GM23248 (cell line): ENCODE measurements around the gene CCNB1. TPM values are rescaled to one million over a fixed set of nuclear protein-coding genes. Genes with fewer than 3 reads are reported as not detected.
A peak's percentile ranks its signal among the peaks of the same experiment; 100 is the strongest.

Source experiments
- DNase-seq: peaks from one replicate; pipeline ENCODE4 v3.0.0-alpha.2; 2015
- H2AFZ ChIP-seq: fragments of 200-600 bp; sonication (generic); 2 replicates; pipeline ENCODE4 v1.6.1; 2016; ENCODE audit warnings: antibody characterized with exemption
- H3F3A ChIP-seq: fragments of 200-600 bp; sonication (generic); 2 replicates; pipeline ENCODE4 v1.6.1; 2016; ENCODE audit warnings: mild to moderate bottlenecking, antibody characterized with exemption, mixed run types; ENCODE audit not compliant: insufficient read depth
- H3K27ac ChIP-seq: fragments of 200-600 bp; sonication (generic); 2 replicates; pipeline ENCODE4 v1.5.1; 2016; ENCODE audit warnings: mild to moderate bottlenecking
- H3K27me3 ChIP-seq: fragments of 200-600 bp; sonication (generic); replicated peaks from 2 replicates; pipeline ENCODE4 v1.6.1; 2016; ENCODE audit warnings: mild to moderate bottlenecking; ENCODE audit not compliant: insufficient read depth
- H3K36me3 ChIP-seq: fragments of 200-600 bp; sonication (generic); 2 replicates; pipeline ENCODE4 v1.6.1; 2016; ENCODE audit warnings: low read depth, mild to moderate bottlenecking
- H3K4me1 ChIP-seq: fragments of 200-600 bp; sonication (generic); 2 replicates; pipeline ENCODE4 v1.6.1; 2016; ENCODE audit warnings: mild to moderate bottlenecking; ENCODE audit not compliant: insufficient read depth
- H3K4me2 ChIP-seq: fragments of 200-600 bp; sonication (generic); one replicate; pipeline ENCODE4 v1.6.1; 2016; ENCODE audit warnings: mild to moderate bottlenecking; ENCODE audit not compliant: unreplicated experiment
- H3K4me3 ChIP-seq: fragments of 200-600 bp; sonication (generic); 2 replicates; pipeline ENCODE4 v1.5.1; 2016; ENCODE audit warnings: mild to moderate bottlenecking
- H3K79me2 ChIP-seq: fragments of 200-600 bp; sonication (generic); 2 replicates; pipeline ENCODE4 v1.6.1; 2016; ENCODE audit warnings: mild to moderate bottlenecking; ENCODE audit not compliant: insufficient read depth
- H3K9ac ChIP-seq: fragments of 200-600 bp; sonication (generic); 2 replicates; pipeline ENCODE4 v1.6.1; 2016; ENCODE audit warnings: mild to moderate bottlenecking
- H3K9me2 ChIP-seq: fragments of 200-600 bp; sonication (generic); 2 replicates; pipeline ENCODE4 v1.6.1; 2016; ENCODE audit warnings: mixed run types, mild to moderate bottlenecking, moderate library complexity; ENCODE audit not compliant: insufficient read depth
- H3K9me3 ChIP-seq: fragments of 200-600 bp; sonication (generic); one replicate; pipeline ENCODE4 v1.6.1; 2017; ENCODE audit warnings: low read depth
- H4K20me1 ChIP-seq: fragments of 200-600 bp; sonication (generic); 2 replicates; pipeline ENCODE4 v1.6.0; 2016; ENCODE audit not compliant: insufficient read depth
- EZH2 ChIP-seq: fragments of 200-600 bp; sonication (generic); IDR thresholded peaks from 2 replicates; pipeline ENCODE4 v1.6.1; 2018; ENCODE audit warnings: antibody characterized with exemption, mild to moderate bottlenecking; ENCODE audit not compliant: insufficient read depth, poor library complexity, severe bottlenecking
- EZH2phosphoT487 ChIP-seq: fragments of 200-600 bp; sonication (generic); IDR thresholded peaks from 2 replicates; pipeline ENCODE4 v1.6.1; 2018; ENCODE audit warnings: antibody characterized with exemption, moderate library complexity, mild to moderate bottlenecking, low read depth; ENCODE audit not compliant: insufficient read depth
- WGBS, 2 experiments: methylation state at CpG; one replicate each; pipeline ENCODE4 v1.1.6; 2015 to 2017; ENCODE audit warnings: low lambda C conversion rate in 2 of 2, low coverage in 1 of 2; ENCODE audit errors: missing lambda C conversion rate in 2 of 2; 5-methylcytosine and 5-hydroxymethylcytosine counted together
- in situ Hi-C: fragments of 300-500 bp; cut with MboI; formaldehyde crosslinking; loops from 2 replicates; pipeline ENCODE4 v1.15.0; 2020
- polyA plus RNA-seq: library from polyadenylated mRNA; unstranded; fragments of >200 nt; fragmentation: Nextera tagmentation; extraction: Ambion mirVana; gene quantifications from 2 replicates; pipeline ENCODE4 v1.2.1, GENCODE V29; 2016
- total RNA-seq: library from RNA; depleted of rRNA; stranded (reverse); fragments of >200 nt; shearing (Covaris generic); gene quantifications from 2 replicates; pipeline ENCODE4 v1.2.3, GENCODE V29; 2014

Gene CCNB1
- total and polyA plus RNA-seq, 2 experiments from 2014 or later: 66.7 to 94.6 TPM

DNA sequence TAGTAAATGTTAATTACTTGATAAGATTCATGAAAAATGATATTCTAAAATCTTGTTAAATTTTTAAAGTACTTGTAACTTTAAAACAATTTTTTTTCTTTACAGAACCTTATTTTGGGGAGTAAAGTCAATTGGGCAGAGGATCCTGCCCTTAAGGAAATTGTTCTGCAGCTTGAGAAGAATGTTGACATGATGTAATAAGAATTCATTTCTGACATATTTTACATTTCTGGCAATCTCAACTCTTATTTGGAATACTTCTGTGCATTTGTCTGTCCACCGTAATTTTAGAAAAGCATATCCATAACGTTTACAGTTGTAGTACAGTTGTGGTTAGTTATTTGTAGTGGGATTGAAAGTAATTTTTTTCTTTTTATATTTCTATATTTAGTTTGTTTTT lies 42.7 kb downstream of the CCNB1 start:
- peak overlapping the region; percentile 57; the same call in 1 of the 2 replicates for H2AFZ ChIP-seq
- peak; percentile 17 for DNase-seq

DNA sequence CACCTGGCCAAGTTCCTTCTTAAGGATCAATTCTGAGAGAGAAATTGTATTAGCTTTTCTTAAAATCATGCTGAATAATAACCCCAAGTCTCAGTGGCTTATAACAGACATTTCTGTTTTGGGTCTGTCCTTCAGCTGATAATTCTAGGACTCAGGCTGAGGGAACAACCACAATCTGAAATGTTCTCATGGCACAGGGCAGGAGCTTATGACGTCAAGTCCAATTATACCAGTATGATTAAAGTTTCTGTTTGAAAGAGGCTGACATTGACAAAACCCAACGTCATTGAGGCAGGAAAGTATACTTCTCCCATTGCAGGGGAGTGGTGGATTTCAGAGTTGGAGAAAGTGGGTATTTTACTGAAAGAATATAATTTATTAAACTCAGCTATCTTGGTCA lies 44.2 kb downstream of the CCNB1 start:
- H3K4me1 ChIP-seq: peaks cover 21% of the 10 kb centered on the region
- H3K27ac ChIP-seq: no peak overlapping the region
- no peaks in the 10 kb centered on the region for H3K36me3 ChIP-seq
- WGBS, 2 experiments: 96 to 99% methylated on average over 2 of the region's 2 CpGs
- no peak overlapping the region for H2AFZ ChIP-seq
- H3K9me3 ChIP-seq: no peaks in the 10 kb centered on the region
- no peaks in the 10 kb centered on the region for H4K20me1 ChIP-seq
- no peak overlapping the region for H3K9ac ChIP-seq
- DNase-seq: no peak
- no peaks in the 10 kb centered on the region for H3K9me2 ChIP-seq
- no peak overlapping the region for H3K4me3 ChIP-seq
- no peaks in the 10 kb centered on the region for H3K27me3 ChIP-seq
- in situ Hi-C loops: no loop called here
- TF ChIP-seq EZH2 (no peak), EZH2phosphoT487 (no peak)
- H3K4me2 ChIP-seq: no peak overlapping the region
- H3F3A ChIP-seq: 0 out of 2 replicates have a peak, but pooled peaks cover 7% of the 10 kb centered on the region
- no peaks in the 10 kb centered on the region for H3K79me2 ChIP-seq

More for the DNA sequence above, 42.7 kb downstream of the CCNB1 start:
- no peak for TF ChIP-seq EZH2phosphoT487
- no peak for TF ChIP-seq EZH2
- no peak overlapping the region for H3K4me2 ChIP-seq
- no peaks in the 10 kb centered on the region for H3K9me2 ChIP-seq
- in situ Hi-C loops: no loop called here
- H3K9me3 ChIP-seq: no peaks in the 10 kb centered on the region
- no peaks in the 10 kb centered on the region for H3K36me3 ChIP-seq
- WGBS, 2 experiments: 43 to 46% methylated on average over 2 of the region's 2 CpGs
- no peaks in the 10 kb centered on the region for H4K20me1 ChIP-seq
- peaks cover 21% of the 10 kb centered on the region for H3K4me1 ChIP-seq
- H3K9ac ChIP-seq: no peak overlapping the region
- H3K79me2 ChIP-seq: no peaks in the 10 kb centered on the region
- no peaks in the 10 kb centered on the region for H3K27me3 ChIP-seq
- H3K4me3 ChIP-seq: no peak overlapping the region
- H3F3A ChIP-seq: 0 out of 2 replicates have a peak, but pooled peaks cover 7% of the 10 kb centered on the region
- H3K27ac ChIP-seq: no peak overlapping the region

GRCh38 chr5:69212022-69212421 lies 45.1 kb downstream of the CCNB1 start:
- H3K4me1 ChIP-seq: peaks cover 15% of the 10 kb centered on the region
- H3K79me2 ChIP-seq: no peaks in the 10 kb centered on the region
- in situ Hi-C loops: no loop called here
- WGBS, 2 experiments: 90 to 97% methylated on average over 2 of the region's 2 CpGs
- no peaks in the 10 kb centered on the region for H3K27me3 ChIP-seq
- no peak for TF ChIP-seq EZH2
- TF ChIP-seq EZH2phosphoT487: no peak
- H2AFZ ChIP-seq: no peak overlapping the region
- no peaks in the 10 kb centered on the region for H4K20me1 ChIP-seq
- H3K9me3 ChIP-seq: no peaks in the 10 kb centered on the region
- no peak overlapping the region for H3K27ac ChIP-seq
- DNase-seq: no peak
- H3K9me2 ChIP-seq: no peaks in the 10 kb centered on the region
- no peak overlapping the region for H3K4me2 ChIP-seq
- no peaks in the 10 kb centered on the region for H3K36me3 ChIP-seq
- no peak overlapping the region for H3K4me3 ChIP-seq
- H3K9ac ChIP-seq: no peak overlapping the region
- H3F3A ChIP-seq: 0 out of 2 replicates have a peak, but pooled peaks cover 9% of the 10 kb centered on the region

DNA sequence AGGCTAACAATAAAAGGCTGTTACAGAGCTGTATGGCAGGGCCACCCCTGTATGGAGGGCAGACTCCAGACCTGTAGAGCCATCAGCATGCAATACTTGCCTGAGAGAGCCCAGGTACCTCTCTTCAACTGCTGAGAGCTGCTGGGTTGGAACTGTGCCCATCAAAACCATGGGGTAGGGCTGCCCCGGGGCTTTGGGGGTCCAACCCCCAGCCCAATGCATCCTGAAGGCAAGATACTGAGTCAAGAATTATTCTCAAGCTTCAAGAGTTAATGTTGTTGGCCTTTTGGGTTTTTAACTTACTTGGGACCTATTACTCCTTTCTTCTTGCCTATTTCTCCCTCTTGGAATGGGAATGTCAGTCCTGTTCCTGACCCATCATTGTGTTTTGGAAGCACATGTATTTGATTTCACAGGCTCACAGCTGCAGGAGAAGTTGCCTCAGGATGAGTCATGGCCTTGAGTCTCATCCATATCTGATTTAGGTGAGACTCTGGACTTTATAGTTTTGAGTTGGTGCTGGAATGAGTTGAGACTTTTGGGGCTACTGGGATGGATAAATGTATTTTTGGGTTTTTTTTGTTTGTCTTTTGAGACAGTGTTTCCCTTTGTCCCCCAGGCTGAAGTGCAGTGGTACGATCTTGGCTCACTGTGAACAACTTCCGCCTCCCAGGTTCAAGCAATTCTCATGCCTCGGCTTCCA lies 46.7 kb downstream of the CCNB1 start:
- Histone ChIP-seq H3K9ac (no peak overlapping the region), H3K9me2 (no peaks in the 10 kb centered on the region), H3F3A (0 out of 2 replicates have a peak, but pooled peaks cover 10% of the 10 kb centered on the region), H3K79me2 (peaks cover 9% of the 10 kb centered on the region), H3K4me3 (no peak overlapping the region), H2AFZ (no peak overlapping the region), H3K4me1 (peaks cover 18% of the 10 kb centered on the region), H3K27ac (no peak overlapping the region), H3K4me2 (no peak overlapping the region), H4K20me1 (no peaks in the 10 kb centered on the region), H3K36me3 (no peaks in the 10 kb centered on the region), H3K9me3 (no peaks in the 10 kb centered on the region), H3K27me3 (no peaks in the 10 kb centered on the region)
- 99% methylated on average over 4 of the region's 4 CpGs for WGBS, 2 experiments
- TF ChIP-seq EZH2phosphoT487 (no peak), EZH2 (no peak)
- in situ Hi-C loops: no loop called here
- DNase-seq: peak; percentile 79
